IMR-90 (cell line): ENCODE results near the gene TANK. TPM values are rescaled to one million over a fixed set of nuclear protein-coding genes. Genes with fewer than 3 reads are reported as not detected.

Source experiments
- ATAC-seq: fragments of 200-7000 bp; cut with Tn5 transposase; 2 replicates; pipeline ENCODE4 v1.9.1; 2020; ENCODE audit warnings: low read depth, mild to moderate bottlenecking, moderate library complexity
- BruUV-seq: library from RNA; stranded (reverse); fragments of 400-500 nt; replicated peaks from 2 replicates; lab custom pipeline; 2021; lab: Mats Ljungman, UMichigan
- CTCF ChIA-PET: fragments of 300-600 bp; formaldehyde crosslinking; extraction: SDS; loops from one replicate; lab custom pipeline; 2021; ENCODE audit warnings: antibody characterized with exemption; lab: Yijun Ruan, JAX
- POLR2A ChIA-PET: fragments of 300-600 bp; sonication (Branson Sonifier 250); formaldehyde crosslinking; loops from one replicate; lab custom pipeline; 2022; ENCODE audit warnings: antibody characterized with exemption; ENCODE audit not compliant: unreplicated experiment; lab: Charles Lee
- DNase-seq: peaks from one replicate; pipeline ENCODE4 v3.0.0; 2013
- H2AFZ ChIP-seq: replicated peaks from 2 replicates; pipeline ENCODE3; 2013; ENCODE audit warnings: low read length, mild to moderate bottlenecking; ENCODE audit not compliant: poor library complexity
- H2AK5ac ChIP-seq: 2 replicates; pipeline ENCODE4 v1.6.1; 2013; ENCODE audit warnings: low read depth, low read length, inconsistent platforms
- H2AK9ac ChIP-seq: replicated peaks from 2 replicates; pipeline ENCODE3; 2013; ENCODE audit warnings: mild to moderate bottlenecking, low read depth, low read length, moderate library complexity; ENCODE audit not compliant: poor library complexity
- H2BK120ac ChIP-seq: 2 replicates; pipeline ENCODE4 v1.6.1; 2013; ENCODE audit warnings: low read depth, low read length, inconsistent platforms
- H2BK15ac ChIP-seq: 3 replicates; pipeline ENCODE4 v1.6.1; 2013; ENCODE audit warnings: low read depth, low read length, inconsistent platforms
- H2BK20ac ChIP-seq: 2 replicates; pipeline ENCODE4 v1.6.1; 2013; ENCODE audit warnings: low read depth, mild to moderate bottlenecking, inconsistent platforms, low read length, moderate library complexity
- H2BK5ac ChIP-seq: 2 replicates; pipeline ENCODE4 v1.6.1; 2013; ENCODE audit warnings: mild to moderate bottlenecking, low read depth, low read length, inconsistent platforms; ENCODE audit not compliant: poor library complexity, severe bottlenecking
- H3K14ac ChIP-seq: replicated peaks from 2 replicates; pipeline ENCODE4 v1.6.1; 2013; ENCODE audit warnings: low read depth, low read length, inconsistent platforms
- H3K18ac ChIP-seq: 2 replicates; pipeline ENCODE4 v1.6.1; 2013; ENCODE audit warnings: low read depth, low read length, control low read depth
- H3K23ac ChIP-seq: 2 replicates; pipeline ENCODE4 v1.6.1; 2013; ENCODE audit warnings: low read depth, low read length, inconsistent platforms
- H3K27ac ChIP-seq: 2 replicates; pipeline ENCODE4 v1.5.1; 2013; ENCODE audit warnings: mild to moderate bottlenecking, control low read depth, low read length; ENCODE audit not compliant: insufficient read depth
- H3K27me3 ChIP-seq: 2 replicates; pipeline ENCODE4 v1.6.1; 2013; ENCODE audit warnings: low read length; ENCODE audit not compliant: control insufficient read depth, insufficient read depth
- H3K36me3 ChIP-seq: 2 replicates; pipeline ENCODE4 v1.6.1; 2013; ENCODE audit warnings: low read length, mixed read lengths; ENCODE audit not compliant: control insufficient read depth, insufficient read depth
- H3K4ac ChIP-seq: 2 replicates; pipeline ENCODE4 v1.6.1; 2013; ENCODE audit warnings: low read depth, low read length, inconsistent platforms
- H3K4me1 ChIP-seq: 2 replicates; pipeline ENCODE4 v1.6.1; 2013; ENCODE audit warnings: low read length, mixed read lengths; ENCODE audit not compliant: control insufficient read depth, insufficient read depth
- H3K4me2 ChIP-seq: 2 replicates; pipeline ENCODE4 v1.6.1; 2013; ENCODE audit warnings: low read depth, mild to moderate bottlenecking, control low read depth, low read length, moderate library complexity
- H3K4me3 ChIP-seq: 2 replicates; pipeline ENCODE4 v1.5.1; 2013; ENCODE audit warnings: low read depth, mild to moderate bottlenecking, control low read depth, low read length, moderate library complexity; ENCODE audit not compliant: insufficient read depth
- H3K56ac ChIP-seq: 2 replicates; pipeline ENCODE4 v1.6.1; 2013; ENCODE audit warnings: low read length, inconsistent platforms; ENCODE audit not compliant: insufficient read depth; ENCODE audit errors: extremely low read depth
- H3K79me1 ChIP-seq, 2 experiments: 2 replicates each; pipeline ENCODE4 v1.6.1; 2013; ENCODE audit warnings: low read length in 2 of 2, inconsistent platforms in 1 of 2, low read depth in 1 of 2
- H3K9ac ChIP-seq: 2 replicates; pipeline ENCODE4 v1.6.1; 2013; ENCODE audit warnings: low read depth, low read length, control low read depth
- H3K9me1 ChIP-seq: 2 replicates; pipeline ENCODE4 v1.6.1; 2013; ENCODE audit warnings: low read length, inconsistent platforms; ENCODE audit not compliant: insufficient read depth
- H3K9me3 ChIP-seq: 2 replicates; pipeline ENCODE4 v1.6.1; 2013; ENCODE audit warnings: low read length; ENCODE audit not compliant: control insufficient read depth, insufficient read depth
- H4K20me1 ChIP-seq: 2 replicates; pipeline ENCODE4 v1.6.1; 2013; ENCODE audit warnings: low read length, inconsistent platforms; ENCODE audit not compliant: insufficient read depth
- H4K5ac ChIP-seq: 2 replicates; pipeline ENCODE4 v1.6.1; 2013; ENCODE audit warnings: mild to moderate bottlenecking, low read depth, low read length, control low read depth
- H4K8ac ChIP-seq, 2 experiments: 2 replicates each; pipeline ENCODE4 v1.6.1; 2013; ENCODE audit warnings: low read depth in 2 of 2, low read length in 2 of 2, control low read depth in 1 of 2, inconsistent platforms in 1 of 2
- H4K91ac ChIP-seq: 2 replicates; pipeline ENCODE4 v1.6.1; 2013; ENCODE audit warnings: low read depth, low read length, inconsistent platforms; ENCODE audit not compliant: insufficient read depth
- BHLHE40 ChIP-seq: fragments of 150-350 bp; IDR thresholded peaks from 2 replicates; pipeline ENCODE4 v1.6.1; 2016; ENCODE audit warnings: mild to moderate bottlenecking, low read depth, low read length
- CEBPB ChIP-seq: IDR thresholded peaks from 2 replicates; pipeline ENCODE4 v1.6.1; 2012; ENCODE audit warnings: low read depth, low read length, improper control_type of control experiment
- CHD1 ChIP-seq: IDR thresholded peaks from 2 replicates; pipeline ENCODE4 v1.6.1; 2012; ENCODE audit warnings: low read depth, low read length, improper control_type of control experiment
- FOS ChIP-seq: fragments of 150-350 bp; IDR thresholded peaks from 2 replicates; pipeline ENCODE4 v1.6.1; 2016; ENCODE audit warnings: low read depth, low read length
- MAFK ChIP-seq: IDR thresholded peaks from 2 replicates; pipeline ENCODE4 v1.6.1; 2012; ENCODE audit warnings: low read depth, low read length, improper control_type of control experiment
- MAZ ChIP-seq: IDR thresholded peaks from 2 replicates; pipeline ENCODE4 v1.6.1; 2012; ENCODE audit warnings: low read depth, mild to moderate bottlenecking, low read length, improper control_type of control experiment, moderate library complexity, borderline replicate concordance
- NFE2L2 ChIP-seq: fragments of 150-350 bp; IDR thresholded peaks from 2 replicates; pipeline ENCODE4 v1.6.1; 2016; ENCODE audit warnings: low read depth, mild to moderate bottlenecking, low read length
- POLR2A ChIP-seq: IDR thresholded peaks from 2 replicates; pipeline ENCODE4 v1.6.1; 2012; ENCODE audit warnings: mild to moderate bottlenecking, low read depth, low read length
- RAD21 ChIP-seq: IDR thresholded peaks from 2 replicates; pipeline ENCODE4 v1.6.1; 2012; ENCODE audit warnings: low read length, improper control_type of control experiment
- RCOR1 ChIP-seq: IDR thresholded peaks from 2 replicates; pipeline ENCODE4 v1.6.1; 2012; ENCODE audit warnings: mild to moderate bottlenecking, low read length, improper control_type of control experiment; ENCODE audit not compliant: insufficient replicate concordance
- SMC3 ChIP-seq: fragments of 150-350 bp; IDR thresholded peaks from 2 replicates; pipeline ENCODE4 v1.6.1; 2016; ENCODE audit warnings: low read depth, mild to moderate bottlenecking, antibody characterized with exemption, low read length, moderate library complexity
- WGBS, 2 experiments: methylation state at CpG; one replicate each; pipeline versions ENCODE4 v1.1.5 to v1.1.7; 2013; ENCODE audit warnings: missing lambda C conversion rate in 2 of 2; ENCODE audit not compliant: insufficient read length in 1 of 2; ENCODE audit errors: extremely low coverage in 2 of 2; 5-methylcytosine and 5-hydroxymethylcytosine counted together
- dilution Hi-C: fragments of 300-500 bp; cut with HindIII; formaldehyde crosslinking; loops from one replicate; pipeline ENCODE4 v1.14.3; 2018; ENCODE audit warnings: low sequenced_read_pairs; ENCODE audit not compliant: unreplicated experiment
- in situ Hi-C: fragments of 300-500 bp; cut with MboI; formaldehyde crosslinking; loops from 3 replicates; pipeline ENCODE4 v1.14.3; 2019; ENCODE audit warnings: low sequenced_read_pairs, inconsistent platforms, mixed read lengths
- intact Hi-C: fragments of 100-400 bp; cut with micrococcal nuclease; formaldehyde crosslinking; loops from 2 replicates; pipeline ENCODE4 v1.10.0; 2022
- polyA plus RNA-seq, 3 experiments: library from polyadenylated mRNA; depleted of rRNA; stranded (reverse); fragments of >200 nt; gene quantifications; 2 replicates each; pipeline ENCODE4 v1.2.3, GENCODE V29; 2012; ENCODE audit warnings: low replicate concordance in 1 of 3
- total RNA-seq: library from RNA; depleted of rRNA; stranded (reverse); fragments of >200 nt; gene quantifications from 2 replicates; pipeline ENCODE4 v1.2.3, GENCODE V29; 2012
- TF ChIP-seq, protein P1 (sequence below): fragments of 150-350 bp; IDR thresholded peaks from 2 replicates; pipeline ENCODE4 v1.6.1; 2016; ENCODE audit warnings: low read depth, mild to moderate bottlenecking, low read length, moderate library complexity, borderline replicate concordance
- TF ChIP-seq, protein P2 (sequence below): fragments of 150-350 bp; IDR thresholded peaks from 2 replicates; pipeline ENCODE4 v1.6.1; 2017; ENCODE audit warnings: mild to moderate bottlenecking, antibody characterized with exemption, low read length, low read depth
- TF ChIP-seq, protein P3 (sequence below): conservative IDR thresholded peaks from 2 replicates; pipeline ENCODE4 v1.5.1; 2012; ENCODE audit warnings: mild to moderate bottlenecking, low read depth, low read length, improper control_type of control experiment

Gene TANK
- total and polyA plus RNA-seq, 2 of the 4 experiments (the other 2 are of a cell fraction): 25.4 to 41.9 TPM

DNA sequence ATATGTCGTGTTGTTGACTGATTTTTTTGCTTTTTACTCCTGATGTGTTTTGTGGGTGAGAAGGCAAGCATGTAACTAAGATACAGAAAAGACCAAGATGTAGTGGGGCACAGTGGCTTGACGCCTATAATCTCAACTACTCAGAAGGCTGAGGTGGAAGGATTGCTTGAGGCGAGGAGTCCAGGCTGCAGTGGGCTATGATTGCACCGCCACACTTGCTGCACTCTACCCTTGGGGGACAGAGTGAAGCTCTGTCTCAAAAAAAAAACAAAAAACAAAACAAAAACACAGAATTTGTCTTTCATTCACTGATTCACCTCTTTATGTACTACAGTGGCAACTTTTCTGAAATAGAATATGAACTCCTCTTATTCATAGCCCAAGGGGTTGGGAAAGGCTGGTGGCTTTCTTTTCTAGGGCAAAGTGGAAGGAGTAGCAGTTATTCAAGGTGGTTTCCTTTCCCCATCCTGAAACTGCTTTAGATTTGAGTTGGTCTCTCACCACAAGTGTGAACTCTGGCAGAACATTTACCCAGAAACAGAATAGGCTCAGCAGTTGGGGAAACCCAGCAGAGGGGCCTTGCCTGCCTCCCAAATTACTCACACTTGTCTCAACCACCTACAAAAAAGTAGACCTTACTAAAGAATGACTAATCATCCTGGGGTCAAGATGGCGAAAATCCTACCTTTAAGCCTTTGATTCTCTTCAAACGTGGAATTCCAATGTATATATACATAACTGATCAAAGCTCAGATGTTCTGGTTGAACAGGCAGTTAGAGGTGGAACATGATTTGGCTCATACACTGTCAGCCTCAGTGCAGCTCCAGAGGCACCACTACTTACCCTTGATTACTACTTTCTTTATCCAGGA is 6.5 kb downstream of the TANK start:
- Histone ChIP-seq H3K4ac (no peak overlapping the region), H3K14ac (no peak overlapping the region), H2AK5ac (no peak overlapping the region), H3K9ac (no peak overlapping the region), H3K4me2 (no peak overlapping the region), H4K8ac (no peak overlapping the region), H3K23ac (no peak overlapping the region), H3K9me1 (peaks cover 6% of the 10 kb centered on the region), H3K56ac (no peak overlapping the region), H3K9me3 (no peaks in the 10 kb centered on the region), H2BK120ac (no peak overlapping the region), H2AK9ac (no peak overlapping the region), H4K91ac (no peak overlapping the region), H2BK15ac (no peak overlapping the region), H3K4me3 (no peak overlapping the region), H2BK20ac (no peak overlapping the region), H4K20me1 (peaks cover 4% of the 10 kb centered on the region; the same call in 1 of the 2 replicates), H3K36me3 (peaks cover 11% of the 10 kb centered on the region), H4K5ac (no peak overlapping the region; the same call in 1 of the 2 replicates), H2BK5ac (peak overlapping the region; percentile 25), H3K18ac (no peak overlapping the region), H3K27ac (peak overlapping the region; percentile 56; the same call in 1 of the 2 replicates), H3K27me3 (no peaks in the 10 kb centered on the region), H2AFZ (no peak overlapping the region), H3K4me1 (peaks cover 10% of the 10 kb centered on the region), H3K79me1 (peaks cover 34 to 69% of the 10 kb centered on the region in 2 experiments)
- ChIA-PET POLR2A (interaction anchor here (0.6 kb wide), 2 partner anchors 34 to 781 kb away, joined by 3 to 4 read pairs; no protein-coding TSS in a partner anchor), CTCF (no interaction called here)
- in situ Hi-C loops (no loop called here), intact Hi-C loops (loop anchor here (10.0 kb wide), 1 partner anchor 672 kb away; the partner anchor contains the start of gene RBMS1), dilution Hi-C loops (no loop called here)
- no CpG with 5 or more reads among the region's 6 CpGs for WGBS, 2 experiments
- BruUV-seq: no TSS peak
- TF ChIP-seq MAFK (no peak), RAD21 (no peak), CHD1 (no peak), MAZ (no peak), CEBPB (no peak), SMC3 (no peak), POLR2A (no peak), FOS (no peak), RCOR1 (no peak), BHLHE40 (no peak), NFE2L2 (no peak)
- TF ChIP-seq, protein P1, sequence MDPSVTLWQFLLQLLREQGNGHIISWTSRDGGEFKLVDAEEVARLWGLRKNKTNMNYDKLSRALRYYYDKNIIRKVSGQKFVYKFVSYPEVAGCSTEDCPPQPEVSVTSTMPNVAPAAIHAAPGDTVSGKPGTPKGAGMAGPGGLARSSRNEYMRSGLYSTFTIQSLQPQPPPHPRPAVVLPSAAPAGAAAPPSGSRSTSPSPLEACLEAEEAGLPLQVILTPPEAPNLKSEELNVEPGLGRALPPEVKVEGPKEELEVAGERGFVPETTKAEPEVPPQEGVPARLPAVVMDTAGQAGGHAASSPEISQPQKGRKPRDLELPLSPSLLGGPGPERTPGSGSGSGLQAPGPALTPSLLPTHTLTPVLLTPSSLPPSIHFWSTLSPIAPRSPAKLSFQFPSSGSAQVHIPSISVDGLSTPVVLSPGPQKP: no peak
- TF ChIP-seq, protein P2, sequence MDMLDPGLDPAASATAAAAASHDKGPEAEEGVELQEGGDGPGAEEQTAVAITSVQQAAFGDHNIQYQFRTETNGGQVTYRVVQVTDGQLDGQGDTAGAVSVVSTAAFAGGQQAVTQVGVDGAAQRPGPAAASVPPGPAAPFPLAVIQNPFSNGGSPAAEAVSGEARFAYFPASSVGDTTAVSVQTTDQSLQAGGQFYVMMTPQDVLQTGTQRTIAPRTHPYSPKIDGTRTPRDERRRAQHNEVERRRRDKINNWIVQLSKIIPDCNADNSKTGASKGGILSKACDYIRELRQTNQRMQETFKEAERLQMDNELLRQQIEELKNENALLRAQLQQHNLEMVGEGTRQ: no peak
- TF ChIP-seq, protein P3, sequence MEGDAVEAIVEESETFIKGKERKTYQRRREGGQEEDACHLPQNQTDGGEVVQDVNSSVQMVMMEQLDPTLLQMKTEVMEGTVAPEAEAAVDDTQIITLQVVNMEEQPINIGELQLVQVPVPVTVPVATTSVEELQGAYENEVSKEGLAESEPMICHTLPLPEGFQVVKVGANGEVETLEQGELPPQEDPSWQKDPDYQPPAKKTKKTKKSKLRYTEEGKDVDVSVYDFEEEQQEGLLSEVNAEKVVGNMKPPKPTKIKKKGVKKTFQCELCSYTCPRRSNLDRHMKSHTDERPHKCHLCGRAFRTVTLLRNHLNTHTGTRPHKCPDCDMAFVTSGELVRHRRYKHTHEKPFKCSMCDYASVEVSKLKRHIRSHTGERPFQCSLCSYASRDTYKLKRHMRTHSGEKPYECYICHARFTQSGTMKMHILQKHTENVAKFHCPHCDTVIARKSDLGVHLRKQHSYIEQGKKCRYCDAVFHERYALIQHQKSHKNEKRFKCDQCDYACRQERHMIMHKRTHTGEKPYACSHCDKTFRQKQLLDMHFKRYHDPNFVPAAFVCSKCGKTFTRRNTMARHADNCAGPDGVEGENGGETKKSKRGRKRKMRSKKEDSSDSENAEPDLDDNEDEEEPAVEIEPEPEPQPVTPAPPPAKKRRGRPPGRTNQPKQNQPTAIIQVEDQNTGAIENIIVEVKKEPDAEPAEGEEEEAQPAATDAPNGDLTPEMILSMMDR: no peak
- DNase-seq (peak; percentile 35), ATAC-seq (no peak)
